HG02571 (cell line): ENCODE measurements around the gene TRIM62.
"Not testable (repeated sequence)": the region's sequence is repeated elsewhere in the genome, so short reads cannot be mapped to it uniquely, and the experiment has no call there.

Experiments
- ATAC-seq: cut with Tn5 transposase; IDR thresholded peaks from one replicate; pipeline ENCODE4 v1.9.1; 2021; ENCODE audit warnings: mild to moderate bottlenecking, moderate library complexity; ENCODE audit not compliant: unreplicated experiment

Gene TRIM62

GRCh38 chr1:33117440-33118085 is 64.3 kb downstream of the TRIM62 start:
- no peak for ATAC-seq

- no peak for ATAC-seq
Measured at GRCh38 chr1:33111965-33112364, 69.9 kb downstream of the TRIM62 start.

DNA sequence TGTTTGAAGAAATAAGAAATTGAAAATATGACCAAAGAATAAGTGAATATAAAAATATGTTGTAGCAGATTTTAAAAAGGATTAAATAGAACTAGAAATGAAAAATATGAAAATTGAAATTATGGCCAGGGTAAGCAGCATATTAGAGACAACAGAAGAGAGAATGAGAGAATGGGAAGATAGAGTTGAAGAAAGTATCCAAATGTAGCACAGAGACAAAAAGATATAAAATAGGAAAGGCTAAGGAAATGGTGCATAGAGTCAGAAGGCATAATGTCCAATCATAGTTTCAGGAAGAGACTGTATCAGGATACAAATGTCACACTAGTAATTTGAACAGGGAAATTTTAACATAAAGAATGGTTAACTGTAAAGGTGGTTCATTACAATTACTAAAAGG is 71.4 kb downstream of the TRIM62 start:
- ATAC-seq = no peak

DNA sequence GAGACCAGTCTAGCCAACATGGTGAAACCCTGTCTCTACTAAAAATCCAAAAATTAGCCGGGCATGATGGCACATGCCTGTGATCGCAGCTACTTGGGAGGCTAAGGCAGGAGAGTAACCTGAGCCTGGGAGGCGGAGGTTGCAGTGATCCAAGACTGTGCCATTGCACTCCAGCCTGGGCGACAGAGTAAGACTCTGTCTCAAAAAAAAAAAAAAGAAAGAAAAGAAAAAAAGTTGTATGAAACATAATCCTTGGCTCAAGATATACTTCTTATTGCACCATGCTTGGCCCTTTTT is 81.8 kb downstream of the TRIM62 start:
- not testable (repeated sequence) for ATAC-seq

DNA sequence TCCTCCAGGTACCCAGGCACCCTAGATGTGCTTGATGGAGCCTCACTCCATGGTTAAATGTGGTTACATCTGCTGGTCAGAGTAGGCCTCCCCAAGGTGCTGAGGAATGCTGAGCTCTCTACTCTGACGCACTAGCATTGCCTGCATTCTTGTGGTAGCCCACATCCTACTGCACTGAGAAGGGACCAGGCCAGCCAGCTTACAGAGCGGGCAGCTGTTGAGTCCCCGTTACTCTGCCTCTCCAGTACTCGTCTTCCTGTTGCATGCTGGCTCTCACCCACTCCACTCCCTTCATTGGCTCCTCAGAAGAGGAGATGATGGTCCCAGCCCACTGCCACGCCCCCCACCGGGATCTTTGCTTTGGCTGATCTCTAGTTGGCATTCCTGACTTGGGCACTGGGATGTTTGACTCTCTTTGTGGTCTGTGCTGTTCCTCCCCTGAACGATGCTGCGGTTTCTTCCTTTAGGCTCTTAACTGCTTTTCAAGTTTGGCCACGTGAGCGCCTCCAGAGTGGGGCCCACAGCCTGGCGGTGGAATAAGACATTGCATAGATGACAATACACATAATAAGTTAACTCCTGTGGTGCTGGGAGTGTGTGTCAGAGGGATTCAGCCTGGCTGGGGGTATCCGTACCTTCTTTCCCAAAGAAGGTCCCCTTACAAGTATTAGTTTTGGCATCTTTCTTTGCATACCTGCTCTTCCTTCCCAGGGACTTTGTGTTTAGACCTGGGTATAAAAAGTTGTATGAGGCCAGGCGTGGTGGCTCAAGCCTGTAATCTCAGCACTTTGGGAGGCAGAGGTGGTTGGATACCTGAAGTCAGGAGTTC is 82.3 kb downstream of the TRIM62 start:
- no peak for ATAC-seq

- no peak for ATAC-seq
Measured at GRCh38 chr1:33098371-33098770, 83.5 kb downstream of the TRIM62 start.

DNA sequence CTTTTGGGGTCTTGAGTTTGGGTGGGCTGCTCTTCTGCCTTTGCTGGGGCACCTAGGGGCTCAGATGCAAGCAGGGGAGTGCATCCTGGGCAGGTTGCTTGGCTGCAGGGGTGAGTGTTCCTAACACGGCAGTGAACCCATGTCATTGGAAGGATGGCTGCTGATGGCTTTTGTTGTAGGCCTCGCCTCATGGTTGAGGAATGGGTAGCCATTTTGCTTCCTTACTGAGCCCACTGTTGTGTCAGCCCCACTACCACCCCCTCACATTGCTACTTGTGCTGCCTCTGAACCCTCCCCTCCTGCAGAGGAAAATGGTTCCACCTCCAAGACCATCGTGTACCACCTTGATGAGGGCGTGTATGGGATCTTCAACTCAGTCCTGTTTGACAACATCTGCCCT is 84.1 kb downstream of the TRIM62 start:
- ATAC-seq = no peak

DNA sequence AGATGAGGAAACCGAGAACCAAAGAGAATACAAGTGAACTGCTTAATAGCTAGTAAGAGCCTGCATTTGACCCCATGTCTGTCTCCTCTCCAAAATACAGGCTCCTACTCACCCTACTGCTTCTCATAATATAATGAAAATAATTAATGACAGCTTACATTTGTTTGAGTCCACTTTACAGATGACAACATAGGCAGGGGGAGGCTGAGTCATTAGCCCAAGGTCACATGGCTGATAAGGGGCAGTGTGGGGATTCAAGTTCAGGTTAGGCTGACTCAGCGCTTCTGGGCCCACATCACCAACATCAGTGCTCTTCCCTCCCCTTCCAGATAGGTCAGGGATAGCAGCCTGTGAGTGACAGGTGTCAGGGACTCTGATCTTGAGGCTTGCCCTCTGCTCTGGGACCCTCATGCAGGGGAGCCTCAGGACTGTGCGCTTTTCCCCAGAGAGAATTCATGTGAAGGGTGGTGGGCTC is 84.7 kb downstream of the TRIM62 start:
- ATAC-seq = no peak

DNA sequence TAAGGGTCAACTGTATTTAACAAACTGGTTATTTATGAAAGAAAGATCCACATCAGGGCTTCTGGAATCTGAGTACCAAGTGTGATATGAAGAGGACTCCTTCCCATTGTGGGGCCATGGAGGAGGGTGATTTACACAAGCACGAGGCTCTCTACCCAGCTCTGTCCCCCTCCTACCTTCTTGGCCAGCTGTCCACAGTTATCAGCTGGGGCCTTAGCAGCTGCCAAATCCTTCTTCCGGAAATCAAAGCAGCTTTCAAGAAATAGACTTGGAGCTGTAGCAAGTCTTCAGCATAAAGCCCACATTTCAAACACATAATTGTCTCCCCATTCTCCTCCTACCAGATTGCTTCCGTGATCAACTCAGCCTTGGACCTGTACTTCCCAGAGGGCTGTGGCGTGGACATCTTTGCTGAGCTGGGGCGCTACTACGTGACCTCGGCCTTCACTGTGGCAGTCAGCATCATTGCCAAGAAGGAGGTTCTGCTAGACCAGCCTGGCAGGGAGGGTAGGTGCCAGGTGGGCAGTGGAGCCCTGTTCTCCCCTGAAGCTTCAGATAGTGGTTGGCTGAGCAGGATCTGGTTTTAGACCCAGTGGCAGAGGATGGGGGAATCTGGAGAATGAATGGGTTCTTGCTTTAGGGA is 85.4 kb downstream of the TRIM62 start:
- no peak for ATAC-seq
